Right lung (tissue), 10 donors: ENCODE measurements around the gene CLEC2L. TPM values are rescaled to one million over a fixed set of nuclear protein-coding genes. Genes with fewer than 3 reads are reported as not detected.
A peak's percentile ranks its signal among the peaks of the same experiment; 100 is the strongest.

Source experiments
- DNase-seq, 2 donors: peaks; one replicate each; pipeline ENCODE4 v3.0.0-alpha.2; 2013
- long read RNA-seq, 8 donors: transcript quantifications; one replicate each; lab custom pipeline, GENCODE V29; 2026
- polyA plus RNA-seq, 5 donors: library from polyadenylated mRNA; unstranded; fragments of 120-200 nt; gene quantifications; one replicate each; pipeline versions ENCODE4 v1.2.1 to v1.2.3, GENCODE V29; 2013; ENCODE audit warnings: inconsistent platforms in 1 of 5, low replicate concordance in 1 of 5; ENCODE audit not compliant: insufficient read length in 5 of 5, insufficient read depth in 1 of 5

The CLEC2L gene
- polyA plus RNA-seq, result under 1 TPM in 4 of 5 donors, not detected in 1; 0.11 to 0.78 (median 0.34) TPM
- long read RNA-seq, donor 1, result 0 reads
- long read RNA-seq, donor 2, result 0 reads
- long read RNA-seq, donor 3, result 0 reads
- long read RNA-seq, donor 4, partial matches to known transcripts, result 0 of 1 reads
- long read RNA-seq, donor 4, other reads (novel, unspliced or antisense), result 0 of 1 reads
- long read RNA-seq, donor 5, result 0 reads
- long read RNA-seq, donor 6, partial matches to known transcripts, result 0 of 1 reads
- long read RNA-seq, donor 6, other reads (novel, unspliced or antisense), result 0 of 1 reads
- long read RNA-seq, donor 7, result 0 reads
- long read RNA-seq, donor 8, result 0 reads

DNA sequence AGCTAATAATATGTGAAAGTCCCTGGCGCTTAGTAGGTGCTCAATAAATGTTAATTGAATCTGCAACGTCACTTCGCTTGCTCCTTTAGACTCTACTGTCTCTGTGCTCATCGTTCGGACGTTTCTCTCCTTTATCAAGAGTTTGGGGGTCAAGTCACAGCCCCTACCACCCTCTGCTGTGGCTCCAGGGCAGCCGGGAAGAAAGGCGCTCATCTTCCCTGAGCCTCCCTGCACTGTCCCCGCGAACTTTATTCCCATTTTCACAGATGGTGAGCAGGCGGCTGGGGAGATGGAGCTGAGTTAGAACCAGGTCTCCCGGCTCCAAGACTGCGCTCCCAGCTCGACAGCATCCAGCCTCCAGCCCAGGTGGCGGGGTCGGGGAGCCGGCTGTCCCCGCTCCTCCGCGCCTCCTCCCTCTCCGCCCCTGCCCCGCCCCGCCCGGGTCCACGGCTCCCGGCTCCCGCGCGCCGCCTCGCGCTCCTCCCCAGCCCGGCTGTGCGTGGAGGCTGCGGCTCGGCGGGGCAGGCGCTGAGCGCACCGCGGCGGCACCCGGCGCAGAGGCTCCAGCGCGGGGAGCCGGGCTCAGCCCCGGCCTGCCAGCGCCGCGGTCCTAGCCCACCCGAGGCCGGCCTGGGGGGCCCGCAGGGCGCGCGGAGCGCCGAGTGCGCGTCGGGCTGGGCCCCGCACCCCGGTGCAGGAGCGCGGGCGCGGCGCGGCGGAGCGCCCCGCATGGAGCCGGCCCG, at the start of gene CLEC2L:
TSS of gene CLEC2L (plus strand) at position 487 of the 743 bp plus-strand sequence. CDS start at position 730, 243 bp downstream.
- no peak for DNase-seq

DNA sequence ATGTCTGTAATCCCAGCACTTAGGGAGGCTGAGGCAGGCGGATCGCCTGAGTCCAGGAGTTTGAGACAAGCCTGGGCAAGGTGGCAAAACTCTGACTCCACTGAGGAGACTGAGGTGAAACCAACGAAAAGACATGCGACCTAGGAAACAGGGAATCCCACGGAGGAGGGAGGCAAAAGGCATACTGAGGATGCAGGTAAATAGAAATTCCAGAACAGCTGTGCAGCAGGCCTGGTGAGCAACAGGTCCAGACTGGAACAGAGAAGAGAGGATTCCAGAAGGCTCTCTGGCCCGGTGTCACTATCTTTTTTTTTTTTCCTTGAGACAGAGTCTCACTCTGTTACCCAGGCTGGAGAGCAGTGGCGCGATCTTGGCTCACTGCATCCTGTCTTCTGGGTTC, 47.3 kb upstream of the CLEC2L start:
- DNase-seq, result no peak

DNA sequence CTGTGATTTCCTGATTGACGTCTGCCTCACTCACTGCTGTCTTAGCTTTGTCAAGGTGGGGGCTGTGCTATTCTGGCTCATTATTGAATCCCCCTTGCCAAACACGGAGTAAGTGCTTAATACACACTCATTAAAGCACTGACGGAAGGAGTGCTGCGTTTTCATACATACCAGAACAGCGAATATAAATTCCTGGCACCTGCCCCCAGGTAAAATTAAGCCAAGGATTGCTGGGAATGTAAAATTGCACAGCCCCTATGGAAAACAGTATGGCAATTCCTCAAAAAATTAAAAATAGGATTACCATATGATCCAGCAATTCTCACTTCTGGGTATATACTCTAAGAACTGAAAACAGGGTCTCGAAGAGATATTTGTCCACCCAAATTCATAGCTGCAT, 46.6 kb upstream of the CLEC2L start:
- DNase-seq, result no peak

DNA sequence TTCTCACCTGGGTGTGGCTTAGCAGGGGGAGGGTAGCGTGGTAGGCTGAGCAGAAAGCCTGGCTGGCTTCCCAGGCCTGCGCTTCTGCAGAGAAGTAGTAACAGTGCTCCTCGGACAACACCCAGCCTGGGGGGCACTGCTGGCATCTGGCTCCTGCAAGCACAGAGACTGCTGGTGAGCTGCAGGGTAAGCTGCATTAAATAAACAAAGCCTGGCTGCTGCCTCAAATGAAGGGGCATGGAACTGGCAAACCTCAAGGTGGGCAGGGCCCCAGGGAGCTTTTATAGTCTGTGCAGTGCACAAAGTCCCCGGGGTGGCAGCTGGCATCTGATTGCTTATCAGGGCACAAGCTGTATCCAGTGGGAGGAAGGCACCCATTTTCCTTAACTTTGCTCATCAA, 43.9 kb upstream of the CLEC2L start:
- DNase-seq, result no peak

- DNase-seq, result no peak
Measured at GRCh38 chr7:139481364-139481763, 42.1 kb upstream of the CLEC2L start.

DNA sequence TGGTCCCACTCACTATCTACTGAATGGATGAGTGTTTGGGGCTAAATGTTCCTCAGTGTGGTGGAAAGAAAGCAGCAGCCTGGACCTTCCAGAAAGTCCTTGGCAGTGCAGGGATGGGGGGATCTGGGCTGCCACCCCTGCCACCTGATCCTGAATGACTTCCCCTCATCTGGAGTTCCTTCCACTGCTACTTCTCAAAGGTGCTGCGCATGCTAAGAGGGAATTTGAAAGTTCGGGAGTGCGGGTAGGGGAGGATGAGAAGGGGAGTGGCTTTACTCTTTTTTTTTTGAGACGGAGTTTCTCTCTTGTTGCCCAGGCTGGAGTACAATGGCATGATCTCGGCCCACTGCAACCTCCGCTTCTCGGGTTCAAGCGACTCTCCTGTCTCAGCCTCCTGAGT, 41.4 kb upstream of the CLEC2L start:
- no peak for DNase-seq

DNA sequence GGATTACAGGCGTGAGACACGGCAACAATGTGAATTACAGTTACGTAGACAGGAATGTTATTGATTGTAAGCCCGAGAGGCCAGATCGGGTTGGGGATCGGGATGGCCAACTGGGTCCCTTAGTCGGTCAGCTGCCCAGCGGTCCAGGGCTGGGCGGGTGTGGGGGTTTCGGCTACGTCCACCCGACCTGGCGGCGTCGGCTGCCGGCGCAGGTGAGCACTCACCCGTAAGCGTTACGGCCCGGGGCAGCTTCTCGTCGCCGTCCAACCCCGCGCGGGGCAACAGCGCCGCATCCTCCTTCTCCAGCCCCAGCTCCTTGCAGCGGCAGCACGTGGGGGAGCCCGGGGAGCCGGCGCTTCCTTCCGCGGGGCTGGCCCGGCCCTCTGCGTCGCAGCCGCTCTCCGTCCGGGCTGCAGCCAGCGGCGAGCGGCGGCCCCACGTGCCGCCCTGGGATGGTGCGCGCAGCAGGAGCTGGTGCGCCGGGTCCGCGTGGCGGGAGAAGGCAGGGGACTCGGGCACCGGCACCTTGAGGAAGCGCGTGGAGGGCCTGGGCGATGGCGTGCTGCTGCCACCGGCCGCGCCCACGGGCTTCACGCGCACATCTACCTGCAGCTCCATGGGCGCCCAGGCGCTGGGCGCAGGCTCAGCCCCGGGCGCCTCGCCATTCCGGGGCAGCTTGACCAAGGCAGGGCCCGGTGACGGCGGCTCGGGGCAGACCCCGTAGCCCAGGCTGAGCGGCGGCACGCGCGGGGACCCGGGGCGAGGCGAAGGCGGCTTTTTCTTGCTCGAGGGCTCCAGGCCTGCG, 40.6 kb upstream of the CLEC2L start:
- peak in 1 of 2 donors; percentile 18 for DNase-seq

- no peak for DNase-seq
Measured at GRCh38 chr7:139487366-139488080, 36.0 kb upstream of the CLEC2L start.

DNA sequence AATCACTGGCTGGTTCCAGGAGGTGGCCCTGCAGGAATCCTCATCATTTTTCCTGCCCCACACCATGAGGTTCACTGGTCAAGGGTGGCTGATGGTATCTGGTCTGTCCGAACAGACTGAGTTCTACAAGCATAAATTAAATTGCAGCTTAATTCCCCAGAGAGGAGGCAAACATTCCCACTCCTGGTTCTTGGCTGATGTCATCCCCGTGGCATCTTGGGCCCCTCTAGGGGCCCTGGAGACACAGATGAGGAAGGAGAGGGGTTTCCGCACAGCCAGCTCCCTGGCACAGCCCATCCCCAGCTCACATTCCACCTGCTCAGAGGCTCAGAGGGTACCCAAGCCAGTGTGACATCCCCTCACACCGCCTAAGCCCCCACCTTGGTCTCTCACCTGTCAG, 34.7 kb upstream of the CLEC2L start:
- no peak for DNase-seq

- peak in 1 of 2 donors; percentile 15 for DNase-seq
Measured at GRCh38 chr7:139490130-139490529, 33.4 kb upstream of the CLEC2L start.

- no peak for DNase-seq
Measured at GRCh38 chr7:139492293-139492692, 31.2 kb upstream of the CLEC2L start.

DNA sequence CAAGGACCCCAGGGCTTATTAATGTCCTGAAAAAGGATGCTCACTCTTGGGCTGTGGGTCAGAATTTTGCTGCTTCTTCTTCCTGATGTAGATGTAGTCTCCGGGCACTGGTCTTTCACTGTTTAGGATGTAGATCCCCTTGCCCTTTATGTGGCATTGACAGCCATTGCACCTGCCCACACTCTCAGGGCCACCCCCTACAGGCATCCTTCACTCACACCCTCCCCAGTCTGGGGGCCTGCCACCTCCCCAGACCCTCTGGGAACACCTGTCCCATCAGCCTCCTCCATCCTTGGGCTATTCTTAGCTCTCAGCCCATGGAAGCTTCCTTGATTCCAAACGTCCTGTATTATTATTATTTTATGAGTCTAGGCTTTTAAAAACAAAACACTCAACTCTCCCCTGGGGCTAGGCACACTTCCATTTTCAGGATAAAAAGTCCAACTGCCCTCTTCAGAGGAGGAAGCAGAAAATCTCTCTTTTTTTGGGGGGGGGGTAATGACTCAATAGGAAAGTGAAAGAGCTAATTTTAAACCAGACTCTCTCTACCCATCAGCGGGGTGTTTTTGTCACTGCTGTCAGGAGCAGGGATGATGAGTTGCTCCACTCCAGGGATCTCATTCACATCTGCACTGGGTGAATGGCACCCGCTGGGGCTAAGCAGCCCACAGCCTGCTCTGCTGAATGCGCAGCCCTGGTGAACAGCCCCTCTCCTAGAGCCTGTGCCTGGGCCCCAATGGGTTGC, 28.5 kb upstream of the CLEC2L start:
- DNase-seq, result no peak

GRCh38 chr7:139495580-139496125, 27.8 kb upstream of the CLEC2L start:
- no peak for DNase-seq

DNA sequence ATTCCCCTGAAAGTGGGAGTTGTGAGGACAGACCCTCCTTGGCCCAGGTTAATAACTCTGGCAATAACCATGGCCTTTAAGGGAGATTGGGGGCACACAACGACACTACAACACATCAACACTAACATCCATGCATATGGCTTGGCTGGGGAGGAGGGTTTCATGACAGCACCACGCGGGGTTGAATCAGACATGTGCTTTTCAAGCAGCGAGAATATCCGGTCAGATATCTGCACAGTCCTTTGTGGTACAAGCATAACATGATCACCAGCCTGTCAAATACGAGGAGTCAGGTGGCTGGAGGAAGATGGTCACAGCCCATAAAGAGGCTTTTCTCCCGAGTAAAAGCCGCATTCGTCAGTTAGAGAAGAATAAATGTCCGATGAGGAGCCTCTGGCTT, 27.0 kb upstream of the CLEC2L start:
- DNase-seq, result no peak

DNA sequence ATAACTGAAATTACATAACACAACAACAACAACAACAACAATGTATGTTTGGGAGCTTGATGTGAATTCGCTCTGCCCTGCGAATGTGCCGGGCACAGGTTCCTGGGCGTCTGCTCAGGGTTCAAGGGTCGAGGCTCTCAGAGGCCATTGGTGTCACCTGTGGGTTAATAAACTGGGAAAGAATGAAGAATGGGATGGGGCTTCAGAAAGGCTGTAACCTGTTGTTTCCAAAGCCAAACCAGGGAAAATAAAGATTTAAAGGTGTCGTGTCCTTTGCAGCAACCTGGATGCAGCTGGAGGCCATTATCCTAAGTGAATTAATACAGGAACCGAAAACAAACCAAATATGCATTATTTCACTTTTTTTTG, 22.7 kb upstream of the CLEC2L start:
- no peak for DNase-seq

DNA sequence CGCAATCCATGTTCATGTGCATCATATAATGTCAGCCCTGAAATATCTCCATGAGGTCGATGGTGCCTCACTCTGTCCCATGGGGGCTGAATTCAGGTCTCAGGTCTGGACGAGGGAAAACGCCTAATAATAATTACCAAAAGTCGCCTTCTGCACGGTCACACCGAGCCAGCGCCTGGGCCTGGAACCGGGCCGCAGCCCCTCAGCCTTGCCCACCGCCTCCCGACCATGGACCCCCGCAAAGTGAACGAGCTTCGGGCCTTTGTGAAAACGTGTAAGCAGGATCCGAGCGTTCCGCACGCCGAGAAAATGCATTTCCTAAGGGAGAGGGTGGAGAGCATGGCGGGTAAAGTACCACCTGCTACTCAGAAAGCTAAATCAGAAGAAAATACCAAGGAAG, 21.3 kb upstream of the CLEC2L start:
- DNase-seq, result no peak

DNA sequence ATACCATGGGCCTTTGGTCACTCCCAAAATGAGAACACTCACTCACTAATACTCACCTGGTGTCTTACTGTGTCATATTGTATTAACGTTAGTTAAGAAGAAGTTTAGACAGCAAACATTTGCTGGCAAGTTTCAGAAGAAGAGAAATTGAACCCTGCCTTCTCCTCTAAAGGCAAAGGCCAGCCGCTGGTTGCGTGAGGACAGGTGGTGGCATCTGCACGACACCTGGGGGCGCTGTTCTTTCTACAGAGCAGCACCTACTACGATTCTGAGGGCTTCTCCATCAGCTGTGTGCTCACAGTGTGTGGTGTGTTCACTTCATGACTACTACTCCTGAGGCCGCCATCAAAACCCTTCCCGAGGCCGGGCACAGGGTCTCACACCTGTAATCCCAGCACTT, 17.9 kb upstream of the CLEC2L start:
- DNase-seq, result no peak

DNA sequence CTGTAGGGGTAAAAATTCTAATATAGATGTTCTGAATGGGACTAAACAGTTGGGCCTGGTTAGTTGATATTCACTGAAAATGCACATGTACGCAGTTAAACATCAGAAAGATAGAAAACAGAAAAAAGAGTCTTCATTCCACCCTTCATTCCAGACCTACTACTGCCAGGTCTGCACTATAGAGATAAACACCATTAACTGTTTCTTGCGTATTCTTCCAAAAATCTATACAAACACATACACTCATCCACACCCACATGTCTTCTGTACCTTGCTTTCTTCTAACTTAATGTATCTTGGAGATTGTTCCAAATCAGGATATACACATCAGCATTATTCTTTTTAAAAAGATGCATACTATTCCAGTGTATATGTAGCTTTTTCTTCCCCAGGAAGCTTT, 13.9 kb upstream of the CLEC2L start:
- DNase-seq, result no peak

GRCh38 chr7:139511315-139511714, 12.2 kb upstream of the CLEC2L start:
- DNase-seq, result no peak

DNA sequence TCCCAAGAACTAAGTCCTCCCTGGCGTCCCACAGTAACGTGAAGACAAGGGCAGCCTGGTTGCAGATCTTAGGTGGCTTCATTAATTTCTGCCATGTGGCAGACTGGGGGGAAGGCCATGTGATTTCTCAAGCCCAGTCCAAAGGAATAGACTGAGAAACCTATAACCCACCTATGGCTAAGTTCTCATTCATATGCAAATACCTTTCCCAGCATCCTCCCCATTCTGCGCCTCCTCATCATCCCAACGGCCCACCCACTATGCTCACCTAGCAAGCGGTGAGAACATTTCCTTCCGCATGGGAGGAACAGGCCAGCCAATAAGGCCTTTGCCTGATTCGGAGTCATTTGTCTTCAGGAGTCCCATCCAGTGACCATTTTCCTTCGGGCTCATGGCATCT, 8.2 kb upstream of the CLEC2L start:
- no peak for DNase-seq

DNA sequence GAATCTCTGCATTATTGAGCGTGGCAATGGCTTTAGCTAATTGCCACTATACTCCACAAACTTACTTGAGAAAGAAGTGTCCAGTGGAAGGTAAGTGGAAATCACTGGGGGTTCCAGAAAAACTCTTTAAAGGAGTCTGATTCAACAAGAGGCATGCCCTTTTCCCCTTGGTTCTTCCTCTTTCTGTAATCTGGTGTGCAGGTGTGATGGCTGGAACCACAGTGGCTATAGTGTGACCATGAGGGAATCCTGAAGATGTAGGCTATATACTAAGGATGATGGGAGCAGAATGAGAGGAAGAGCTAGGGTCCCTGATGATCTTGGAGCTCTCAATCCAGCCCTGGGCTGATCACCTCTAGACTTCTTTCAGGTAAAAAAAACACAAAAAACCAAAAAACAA, 2.0 kb upstream of the CLEC2L start:
- no peak for DNase-seq
